Ovary (tissue), 3 donors: Measurements from ENCODE around the gene YES1.
A peak's percentile ranks its signal among the peaks of the same experiment; 100 is the strongest.

Experiments
- CTCF ChIP-seq, 3 donors: fragments of 450-650 bp in 2 of 3; fragments of 200-600 bp in 1 of 3; IDR thresholded peaks; one replicate each; pipeline versions ENCODE4 v1.5.1 to v1.8.0; 2016 to 2022; ENCODE audit warnings: antibody characterized with exemption in 3 of 3, mild to moderate bottlenecking in 1 of 3
- EP300 ChIP-seq: sonication (generic); formaldehyde crosslinking; IDR thresholded peaks from one replicate; pipeline ENCODE4 v1.6.1; 2017; ENCODE audit warnings: antibody characterized with exemption
- POLR2A ChIP-seq: fragments of 450-650 bp; IDR thresholded peaks from one replicate; pipeline ENCODE4 v1.6.1; 2017; ENCODE audit warnings: antibody characterized with exemption, mild to moderate bottlenecking, moderate library complexity
- donor health status: DM: no; HTN: no; CAD: no.

- no peak for TF ChIP-seq CTCF (IDR thresholded peaks at IDR 0.05)
- peak; percentile 40 for TF ChIP-seq POLR2A
- TF ChIP-seq EP300: no peak
These were observed at the start of gene YES1 for GRCh38 chr18:811892-812375.
